ENCODE data around the gene ESPN.

The ESPN gene

DNA sequence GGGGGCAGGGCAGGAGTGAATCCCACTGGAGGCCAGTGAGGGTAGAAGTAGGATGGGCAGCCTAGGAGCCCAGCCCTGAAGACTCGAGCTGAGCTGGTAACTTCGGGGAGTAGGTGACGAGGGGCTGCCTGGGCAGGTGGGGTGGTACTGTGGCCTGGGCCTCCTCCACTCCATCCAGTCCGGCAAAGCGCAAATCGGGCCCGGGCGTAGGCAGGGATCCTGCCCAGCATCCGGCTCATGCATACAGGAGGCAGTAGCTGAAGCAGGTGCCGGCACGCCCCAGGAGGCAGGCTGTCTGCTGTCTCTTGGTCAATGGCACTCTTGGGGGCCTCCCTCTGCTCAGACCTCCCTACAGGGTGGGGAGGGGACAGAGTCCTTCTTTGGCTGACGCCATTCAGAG, 42.6 kb downstream of the ESPN start:
- no peak for DNase-seq

DNA sequence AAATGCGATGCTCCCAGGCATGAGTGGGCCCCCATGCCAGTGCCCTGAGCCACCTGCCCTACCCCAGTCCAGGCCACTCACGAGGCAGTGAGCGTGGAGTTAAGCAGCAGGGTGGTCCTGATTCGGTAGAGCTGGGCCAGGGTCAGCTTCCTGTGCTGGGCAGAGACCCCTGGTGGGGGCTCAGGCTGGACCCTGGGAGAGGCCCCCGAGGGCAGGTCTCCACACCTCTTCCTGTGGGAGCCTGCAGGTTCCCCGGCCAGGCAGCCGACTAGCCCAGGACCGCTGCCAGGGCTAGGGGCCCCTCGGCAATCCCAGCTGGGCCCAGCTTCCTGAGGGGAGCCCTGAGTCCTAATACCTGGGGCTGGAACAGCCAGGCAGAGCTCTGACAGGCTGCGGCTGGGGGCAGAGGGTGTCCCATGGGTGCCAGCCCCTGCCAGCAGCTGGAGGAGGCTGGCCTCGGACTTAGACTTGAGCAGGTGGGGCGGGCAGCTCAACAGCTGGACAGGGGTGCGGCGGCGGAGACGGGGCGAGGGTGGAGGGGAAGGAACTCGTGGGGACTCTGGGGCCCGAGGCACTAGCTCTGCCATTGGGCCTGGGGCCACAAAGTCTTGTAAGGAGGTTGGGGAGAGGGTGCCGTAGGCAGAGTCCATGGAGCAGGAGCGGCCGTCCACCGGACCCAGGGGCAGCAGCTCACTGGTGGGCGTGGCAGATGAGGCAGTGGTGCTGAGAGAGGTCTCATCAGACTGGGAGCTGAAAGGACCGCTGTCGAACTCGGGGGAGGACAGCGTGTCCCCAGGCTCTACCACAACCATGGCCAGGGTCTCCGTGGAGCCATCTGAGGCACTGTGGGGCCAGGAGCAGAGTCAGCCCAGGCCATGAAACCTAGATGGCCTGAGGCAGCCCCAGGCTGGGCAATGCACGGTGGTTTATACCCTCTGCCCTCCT, 43.4 kb downstream of the ESPN start:
- no peak for DNase-seq

DNA sequence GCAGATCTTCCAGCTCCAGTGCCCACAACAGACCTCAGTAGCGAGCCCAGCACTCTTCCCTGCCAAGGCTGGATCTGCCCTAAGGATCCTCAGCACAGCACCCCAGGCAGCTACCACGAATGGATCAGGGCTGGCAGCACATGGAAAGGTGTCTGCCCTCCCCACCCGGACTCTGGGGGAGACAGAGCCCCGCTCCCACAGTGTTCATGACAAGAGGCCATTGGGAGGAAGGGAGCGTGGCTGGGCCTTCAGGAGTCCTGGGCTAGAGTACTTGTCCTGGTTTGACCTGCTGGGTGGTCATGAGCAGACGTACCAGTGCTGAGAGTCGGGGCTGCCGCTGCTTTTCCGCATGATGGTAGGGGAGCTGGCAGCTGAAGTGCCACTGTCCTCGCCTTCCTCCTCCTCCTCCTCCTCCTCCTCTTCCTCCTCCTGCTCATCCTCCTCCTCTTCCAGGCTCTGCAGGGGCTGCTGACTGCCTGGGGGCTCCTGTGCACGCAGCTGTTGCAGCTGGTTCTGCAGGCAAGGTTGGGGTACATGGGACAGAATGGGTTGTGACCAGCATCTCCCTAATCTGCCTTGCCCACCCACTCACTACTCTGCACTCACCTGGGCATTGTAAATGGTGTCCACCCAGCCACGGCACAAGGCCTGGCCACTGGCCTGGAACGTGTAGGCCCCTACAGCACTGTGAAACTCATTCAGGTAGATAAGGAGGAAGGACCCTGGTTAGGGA, 44.3 kb downstream of the ESPN start:
- no peak for DNase-seq

DNA sequence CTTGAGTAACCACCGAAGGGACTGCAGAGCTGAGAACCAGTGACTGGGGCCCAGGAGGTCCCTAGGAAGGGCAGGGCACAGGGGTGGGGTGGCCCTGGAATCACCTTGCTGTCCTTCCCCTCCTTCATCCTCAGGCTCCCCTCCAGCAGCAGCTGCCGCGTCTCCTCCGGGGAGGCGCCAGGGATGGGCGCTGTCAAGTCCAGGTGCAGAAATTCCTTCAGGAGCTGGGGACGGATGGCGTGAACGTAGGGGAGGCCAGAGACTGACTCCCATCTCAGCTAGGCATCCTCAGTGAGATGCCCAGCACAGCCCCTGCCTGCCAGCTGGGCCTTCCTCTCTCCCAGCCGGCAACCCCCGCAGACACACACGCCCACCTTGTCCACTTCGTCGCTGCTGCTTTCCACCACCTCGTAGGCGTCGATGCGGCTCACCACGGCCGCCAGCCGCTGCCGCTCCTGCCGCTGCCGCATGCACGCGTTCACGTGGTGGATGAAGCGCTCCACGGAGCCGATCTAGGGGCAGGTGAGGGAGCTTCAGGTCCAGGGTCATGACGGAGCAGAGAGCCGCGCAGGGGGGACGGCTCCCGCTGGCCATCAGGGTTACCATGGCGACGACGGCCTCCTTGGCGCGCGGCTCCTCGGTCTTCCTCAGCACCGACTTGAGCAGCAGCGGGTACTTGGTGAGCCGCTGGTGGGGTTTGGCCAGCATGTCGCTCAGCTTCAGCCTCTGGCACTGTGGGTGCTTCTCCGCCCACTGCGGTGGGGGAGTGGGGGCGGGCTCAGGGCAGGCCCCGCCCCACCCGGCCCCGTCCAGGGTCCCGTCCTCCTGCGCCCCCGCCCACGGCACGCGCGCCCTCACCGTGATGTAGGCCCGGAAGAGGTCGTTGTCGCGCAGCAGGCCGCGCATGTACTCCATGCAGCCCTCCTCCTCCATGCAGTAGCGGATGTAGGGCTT, 45.8 kb downstream of the ESPN start:
- no peak for DNase-seq

DNA sequence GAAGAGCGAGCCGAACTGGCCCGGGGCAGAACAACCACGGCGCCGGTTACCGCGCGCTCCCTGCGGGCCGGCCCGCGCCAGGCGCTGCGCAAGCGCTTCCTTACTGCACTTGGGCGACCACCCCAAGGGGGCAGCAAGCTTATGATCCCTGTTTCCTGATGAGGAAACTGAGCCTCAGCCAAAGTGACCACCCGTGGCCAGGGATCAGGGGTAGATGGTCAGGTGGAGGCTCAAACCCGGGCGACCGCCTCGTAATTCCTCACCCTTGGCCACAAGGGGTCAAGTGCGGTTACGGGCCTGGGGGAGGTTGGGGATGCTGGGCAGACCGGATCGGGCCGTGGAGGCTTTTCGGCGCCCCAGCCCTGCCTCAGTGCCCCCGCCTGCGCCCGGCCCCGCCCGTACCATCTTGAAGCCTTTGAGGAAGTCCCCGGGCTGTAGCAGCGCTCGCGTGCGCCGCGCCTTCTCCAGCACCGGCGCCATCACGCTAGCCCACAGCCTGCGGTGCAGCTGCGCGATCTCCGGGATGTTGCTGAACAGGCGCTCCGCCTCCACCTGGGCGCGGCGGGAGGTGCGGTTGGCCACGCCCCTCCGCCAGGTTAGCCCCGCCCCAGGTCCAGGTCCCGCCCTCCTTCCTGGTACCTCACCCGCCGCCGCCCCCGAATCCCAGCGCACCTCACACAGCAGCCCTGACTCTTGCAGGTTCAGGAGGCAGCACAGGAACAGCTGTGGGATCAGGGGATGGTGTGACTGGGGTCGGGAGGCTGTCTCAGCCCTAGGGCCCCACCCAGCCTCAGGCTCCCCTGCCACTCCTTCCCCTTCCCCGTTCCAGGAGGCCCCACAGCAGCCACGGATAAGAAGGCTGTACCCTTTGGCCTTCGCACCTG, 46.8 kb downstream of the ESPN start:
- DNase-seq, result no peak

DNA sequence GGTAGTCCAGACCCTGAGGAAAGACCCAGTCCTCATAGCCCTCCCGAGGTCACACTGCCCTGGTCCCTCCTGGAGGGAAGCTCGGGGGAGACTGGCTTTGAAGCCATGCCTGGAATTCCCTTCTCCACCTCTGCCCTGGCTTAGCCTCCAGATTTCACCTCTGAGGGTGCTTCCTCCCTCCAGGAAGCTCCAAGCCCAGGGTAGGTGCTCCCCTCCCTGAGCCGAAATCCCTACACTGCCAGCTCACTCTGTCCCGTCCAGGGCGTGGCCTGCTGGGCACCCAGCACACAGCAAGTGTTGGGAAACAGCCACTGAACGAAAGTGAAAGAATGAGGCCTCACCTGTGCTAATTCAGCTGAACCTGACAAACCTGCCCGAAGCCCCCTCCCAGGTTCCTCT, 47.4 kb downstream of the ESPN start:
- no peak for DNase-seq

DNA sequence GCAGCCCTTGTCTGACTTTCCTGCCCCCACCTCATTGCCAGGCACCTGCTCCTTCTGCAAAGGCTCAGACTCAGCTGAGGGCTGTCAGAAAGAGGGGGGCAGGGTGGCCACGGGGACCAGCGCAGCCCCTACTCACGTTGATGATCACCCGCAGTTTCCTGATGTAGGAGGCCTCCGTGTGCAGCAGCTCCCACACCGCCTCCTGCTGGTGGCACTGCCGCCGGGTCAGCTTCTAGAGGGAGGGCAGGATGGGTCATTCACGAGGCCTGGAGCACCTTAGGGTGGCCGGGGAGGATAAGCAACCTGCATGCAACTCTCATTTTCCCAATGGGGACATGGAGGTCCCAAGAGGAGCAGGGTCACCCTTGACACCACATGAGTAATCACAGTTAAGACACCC, 47.8 kb downstream of the ESPN start:
- no peak for DNase-seq

DNA sequence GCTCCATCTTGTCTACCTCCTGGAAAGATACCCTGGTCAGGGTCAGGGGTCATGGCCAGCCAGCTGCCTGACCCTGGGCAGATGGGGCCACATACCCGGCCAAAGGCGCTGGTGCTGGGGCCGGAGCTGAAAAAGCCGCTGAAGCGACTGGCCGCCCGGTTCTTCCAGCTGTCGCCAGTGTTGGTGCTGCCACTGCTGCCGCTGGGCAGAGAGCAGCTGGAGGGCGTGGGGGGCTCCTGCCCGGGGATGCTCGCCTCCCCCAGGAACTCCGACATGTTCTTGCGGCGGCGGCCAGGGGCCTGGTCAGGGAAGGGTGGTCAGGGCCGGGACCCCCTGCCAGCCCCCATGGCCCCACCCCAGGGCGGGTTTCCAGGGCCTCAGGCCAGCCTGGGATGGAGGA, 48.6 kb downstream of the ESPN start:
- DNase-seq, result no peak

DNA sequence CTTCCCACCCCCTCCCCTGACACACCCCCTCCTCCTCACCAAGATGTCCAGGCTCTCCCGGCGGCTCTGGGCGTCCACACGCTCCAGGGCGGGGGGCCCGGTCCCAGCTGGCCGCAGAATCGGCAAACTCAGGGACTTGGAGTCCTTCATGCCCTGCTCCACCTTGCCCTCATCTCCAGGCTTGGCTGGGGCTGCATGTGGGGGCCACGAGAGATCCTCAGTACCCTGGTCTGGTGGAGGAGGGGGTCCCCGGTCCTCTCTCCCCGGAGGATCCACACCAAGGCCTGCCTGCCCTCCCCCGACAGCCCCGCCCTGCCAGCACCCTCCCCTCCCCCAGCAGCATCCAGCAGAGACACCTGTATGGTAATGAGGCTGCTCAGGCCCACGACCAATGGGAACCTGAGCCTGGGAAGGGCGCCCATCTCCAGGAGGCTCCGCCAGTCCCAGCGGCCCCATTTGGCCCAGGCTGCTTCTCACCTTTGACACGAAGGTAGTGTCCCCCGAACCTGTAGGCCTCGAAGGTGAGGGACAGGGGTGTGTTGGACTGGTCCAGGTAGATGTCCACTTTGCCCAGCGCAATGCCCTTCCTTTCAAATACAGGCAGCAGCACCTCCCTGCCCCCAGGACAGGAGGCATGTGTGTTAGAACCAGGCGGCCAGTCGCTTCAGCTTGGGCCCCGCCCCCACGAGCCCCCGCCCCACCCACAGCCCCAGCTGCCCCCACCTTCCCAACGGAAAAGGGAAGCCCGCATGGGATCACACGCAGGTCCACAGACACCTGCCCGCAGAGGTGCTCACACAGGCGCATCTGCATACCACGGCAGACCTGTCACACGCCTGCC, 49.6 kb downstream of the ESPN start:
- peak; percentile 32 for DNase-seq

DNA sequence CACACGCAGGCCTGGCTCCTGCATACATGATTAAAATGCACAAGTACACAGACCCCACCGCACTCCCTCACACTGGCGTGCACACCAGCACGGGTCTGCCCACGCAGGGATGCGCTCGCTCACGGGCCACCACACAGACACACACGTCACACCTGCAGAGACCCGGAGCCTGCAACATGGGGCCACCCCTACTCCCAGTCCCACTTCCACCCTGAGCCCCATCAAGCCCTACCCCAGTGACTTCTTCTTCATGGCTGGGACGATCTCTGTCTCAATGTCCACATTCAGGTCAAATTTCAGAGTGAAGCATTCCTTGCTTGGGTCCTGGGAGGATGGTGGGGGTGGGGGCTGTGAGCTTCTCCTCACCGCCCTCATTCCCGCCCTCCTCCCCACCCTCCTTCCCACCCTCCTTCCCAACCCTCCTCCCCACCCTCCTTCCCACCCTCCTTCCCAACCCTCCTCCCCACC, 50.3 kb downstream of the ESPN start:
- no peak for DNase-seq

DNA sequence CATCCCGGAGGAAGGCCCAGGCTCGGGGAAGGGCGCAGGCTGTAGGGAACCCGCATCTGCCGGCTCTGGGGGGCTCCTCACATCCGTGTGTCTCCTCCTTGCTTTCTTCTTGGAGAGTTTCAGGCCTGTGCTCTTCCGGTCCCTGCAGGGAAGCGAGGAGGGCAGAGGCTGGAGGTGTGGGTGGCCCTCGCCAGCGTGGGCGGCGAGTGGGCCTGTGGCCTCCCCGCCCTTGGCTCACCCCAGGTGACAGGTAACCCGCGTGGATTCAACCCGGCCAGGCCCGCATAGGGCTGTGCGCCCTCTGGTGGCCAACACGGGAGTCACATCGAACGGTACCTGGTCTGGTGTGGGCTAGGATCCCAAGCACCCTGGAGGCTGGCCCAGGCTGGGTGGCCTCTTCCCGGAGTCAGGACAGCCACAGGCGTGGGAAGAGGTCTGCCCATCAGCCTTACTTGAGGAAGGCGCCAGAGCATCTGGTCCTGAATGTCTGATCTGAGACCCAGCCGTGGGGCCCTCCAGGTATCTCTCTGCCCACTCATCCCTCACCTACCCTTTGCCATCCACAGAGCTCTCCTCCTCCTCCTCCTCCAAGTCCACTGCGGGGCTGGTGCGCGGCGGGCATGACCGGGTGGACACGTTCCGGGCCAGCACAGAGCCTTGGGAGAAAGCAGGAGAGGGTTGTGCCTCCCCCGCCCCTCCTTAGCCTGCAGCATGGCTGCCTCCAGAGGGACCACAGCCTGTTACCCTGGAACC, 51.0 kb downstream of the ESPN start:
- no peak for DNase-seq

DNA sequence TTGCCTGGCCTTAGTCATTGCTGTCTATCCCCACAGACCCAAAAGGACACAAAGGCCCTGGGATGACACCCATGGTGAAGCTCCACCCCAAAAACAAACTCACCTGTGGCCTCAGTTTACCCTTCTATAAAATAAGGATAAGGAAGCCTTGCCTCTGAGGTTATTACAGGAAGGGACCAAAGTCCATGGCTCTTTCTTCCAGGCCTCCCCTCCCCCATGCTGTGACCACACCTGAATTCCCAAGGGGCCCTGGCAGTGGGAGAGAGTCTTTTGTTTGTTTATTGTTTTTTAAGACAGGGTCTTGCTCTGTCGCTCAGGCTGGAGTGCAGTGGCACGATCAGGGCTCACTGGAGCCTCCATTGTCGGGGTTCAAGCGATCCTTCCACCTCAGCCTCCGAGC, 51.9 kb downstream of the ESPN start:
- DNase-seq, result no peak

DNA sequence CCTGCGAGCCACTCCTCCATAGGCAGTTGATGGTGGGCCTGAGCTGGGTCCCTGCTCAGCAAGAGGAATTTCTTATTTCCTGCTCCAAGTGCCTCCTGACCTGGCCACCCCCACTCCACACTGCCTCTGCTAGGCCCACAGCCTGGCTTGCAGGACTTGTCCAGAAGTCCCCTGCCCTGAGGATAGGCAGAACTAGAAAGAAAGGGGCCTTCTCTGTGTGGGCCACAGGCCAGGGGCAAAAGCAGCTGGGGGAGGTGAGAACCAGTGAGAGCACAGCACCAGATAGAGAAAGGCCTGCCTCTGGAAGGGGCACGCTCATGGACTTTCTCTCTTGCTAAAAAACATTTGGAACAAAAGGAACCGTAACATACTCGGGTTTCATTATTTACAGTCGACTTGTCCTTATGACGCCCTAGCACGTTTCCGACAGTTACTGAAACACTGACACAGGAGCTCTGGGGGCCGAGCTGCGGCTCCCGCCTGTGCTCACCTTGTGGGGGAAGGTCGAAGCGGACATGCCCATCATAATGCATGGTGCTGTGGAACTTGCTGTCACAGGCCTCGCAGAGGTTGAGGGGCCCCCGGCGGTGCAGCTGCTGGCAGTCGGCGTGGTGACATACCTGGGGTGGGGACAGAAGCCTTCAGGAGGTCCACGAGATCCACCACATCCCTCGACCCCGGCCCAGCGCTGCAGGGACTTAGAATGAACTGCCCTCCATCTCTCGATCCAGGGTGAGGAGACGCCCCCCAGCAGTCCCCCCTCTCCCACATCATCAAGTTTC, 52.7 kb downstream of the ESPN start:
- DNase-seq, result no peak

DNA sequence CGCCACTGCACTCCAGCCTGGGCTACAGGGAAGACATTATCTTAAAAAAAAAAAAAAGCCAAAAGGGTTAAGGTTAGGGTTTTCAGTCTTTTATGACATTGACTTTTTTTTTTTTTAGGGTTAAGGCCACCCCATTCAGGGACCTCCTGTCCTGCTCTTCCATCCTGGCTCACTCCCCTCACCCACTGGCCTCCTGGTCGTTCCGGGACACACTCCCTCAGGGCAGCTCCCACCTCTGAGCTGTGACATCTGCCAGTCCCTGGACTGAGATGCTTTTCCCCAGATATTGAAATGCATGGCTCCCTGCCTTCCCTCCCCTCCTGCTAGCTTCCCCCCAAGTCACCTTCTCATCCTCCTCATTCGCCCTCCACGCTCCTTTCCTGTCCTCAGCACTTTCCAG, 57.2 kb downstream of the ESPN start:
- DNase-seq, result no peak

DNA sequence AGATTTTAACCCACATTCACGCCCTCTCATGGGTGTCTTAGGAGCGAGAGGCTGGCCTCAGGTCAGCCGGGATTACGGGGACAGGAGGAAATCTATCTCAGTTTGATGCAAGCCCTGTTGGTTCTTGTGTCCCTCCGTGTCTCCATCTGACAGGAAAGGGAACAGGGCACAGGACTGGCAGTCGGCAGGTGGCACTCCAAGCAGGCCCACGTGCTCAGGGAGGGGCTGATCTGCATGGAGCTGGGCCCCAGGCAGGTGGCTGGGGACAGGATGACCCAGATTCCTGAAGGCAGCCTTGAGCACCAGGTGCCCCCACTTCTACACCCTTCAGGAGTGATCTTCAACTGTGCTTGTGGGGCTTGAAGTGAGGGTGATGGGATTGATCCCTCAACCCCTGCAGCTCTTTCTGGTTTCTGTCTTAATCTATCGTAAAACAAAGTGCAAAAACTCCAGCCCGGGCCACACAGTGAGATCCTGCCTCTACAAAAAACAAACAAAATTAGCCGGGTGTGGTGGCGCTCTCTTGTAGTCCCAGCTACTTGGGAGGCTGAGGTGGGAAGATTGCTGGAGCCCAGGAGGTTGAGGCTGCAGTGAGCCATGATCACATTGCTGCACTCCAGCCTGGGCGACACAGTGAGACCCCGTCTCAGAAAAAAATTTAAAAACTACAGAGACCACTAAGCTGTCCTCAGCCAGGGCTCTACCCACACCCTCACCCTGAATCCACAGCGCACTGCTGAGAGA, 58.6 kb downstream of the ESPN start:
- no peak for DNase-seq

DNA sequence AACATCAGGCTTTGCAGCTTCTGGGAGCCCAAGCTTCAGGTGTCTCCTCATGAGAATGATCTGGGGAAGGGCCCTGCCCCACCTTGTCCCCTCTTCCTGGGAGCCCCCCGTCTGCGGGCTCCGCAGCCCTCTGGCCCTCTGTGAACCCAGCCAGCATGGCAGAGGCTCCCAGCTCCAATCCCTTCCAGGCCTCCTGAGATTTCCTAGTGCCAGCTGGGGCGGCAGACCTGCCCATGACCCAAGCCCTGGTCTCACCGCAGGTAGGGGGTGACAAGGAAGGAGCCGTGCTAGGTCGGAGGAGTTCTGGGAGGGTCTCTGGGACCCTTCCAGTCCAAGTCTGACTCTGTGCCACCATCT, 59.2 kb downstream of the ESPN start:
- no peak for DNase-seq

DNA sequence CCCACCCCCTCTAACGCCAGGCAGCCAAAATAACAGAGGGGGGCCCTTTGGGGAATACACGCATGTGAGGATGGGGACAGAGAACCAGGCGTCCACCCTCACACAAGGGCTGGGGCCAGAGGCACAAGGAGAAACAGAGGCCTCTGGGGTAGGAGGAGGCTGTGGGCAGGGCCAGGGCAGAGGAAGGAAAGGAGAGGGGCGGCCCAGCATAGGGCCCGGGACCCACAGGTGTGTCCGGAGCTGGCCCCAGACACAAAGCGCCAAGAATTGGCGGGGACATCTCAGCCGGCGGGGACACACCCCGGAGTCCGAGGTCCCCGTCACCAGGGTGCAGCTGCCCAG, 60.2 kb downstream of the ESPN start:
- no peak for DNase-seq

DNA sequence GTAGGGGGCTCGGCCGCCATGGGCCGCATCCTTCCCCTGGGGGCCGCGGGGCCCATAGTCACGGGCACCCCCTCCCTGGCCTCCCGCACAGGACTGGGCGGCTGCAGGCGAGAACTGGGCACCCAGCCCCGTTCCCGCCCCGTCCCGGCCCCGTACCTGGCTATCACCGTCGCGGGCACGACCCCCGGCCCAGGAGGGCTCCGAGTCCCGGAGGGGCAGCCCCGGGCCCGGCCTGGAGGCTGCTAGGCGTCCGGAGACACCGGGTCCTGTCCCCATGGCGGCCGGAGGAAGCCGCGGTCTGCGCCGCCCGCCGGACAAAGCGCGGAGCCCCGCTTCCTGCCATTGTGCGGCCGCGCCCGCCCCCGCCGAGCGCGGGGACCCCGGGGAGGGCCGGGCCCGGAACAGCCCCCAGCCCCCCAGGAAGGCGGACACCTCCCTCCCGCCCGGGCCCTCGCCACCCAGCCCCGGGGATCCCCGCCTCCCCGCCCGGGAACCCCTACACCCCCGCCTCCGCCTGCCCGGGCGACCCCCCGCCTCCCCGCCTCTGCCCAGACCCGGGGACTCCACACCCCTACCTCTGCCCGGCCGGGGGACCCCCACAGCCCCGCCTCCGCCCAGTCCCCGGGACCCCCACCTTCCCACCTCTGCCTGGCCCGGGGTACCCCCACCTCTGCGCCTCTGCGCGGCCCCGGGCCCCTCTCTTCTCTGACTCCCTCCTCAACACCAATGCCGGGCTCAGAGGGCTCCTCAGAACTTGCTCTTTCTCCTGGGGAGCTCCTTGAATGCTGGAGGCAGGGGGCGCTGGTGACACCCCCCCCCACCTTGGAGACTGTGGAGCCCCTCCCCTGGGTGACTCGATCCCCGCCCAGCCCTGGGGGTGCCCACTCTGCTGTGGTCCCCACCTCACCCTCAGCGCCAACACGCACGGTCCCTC, 60.9 kb downstream of the ESPN start:
- no peak for DNase-seq

All from NCI-H2107 (cell line).